Measurements from ENCODE around the gene SLC6A17.

SLC6A17 gene

DNA sequence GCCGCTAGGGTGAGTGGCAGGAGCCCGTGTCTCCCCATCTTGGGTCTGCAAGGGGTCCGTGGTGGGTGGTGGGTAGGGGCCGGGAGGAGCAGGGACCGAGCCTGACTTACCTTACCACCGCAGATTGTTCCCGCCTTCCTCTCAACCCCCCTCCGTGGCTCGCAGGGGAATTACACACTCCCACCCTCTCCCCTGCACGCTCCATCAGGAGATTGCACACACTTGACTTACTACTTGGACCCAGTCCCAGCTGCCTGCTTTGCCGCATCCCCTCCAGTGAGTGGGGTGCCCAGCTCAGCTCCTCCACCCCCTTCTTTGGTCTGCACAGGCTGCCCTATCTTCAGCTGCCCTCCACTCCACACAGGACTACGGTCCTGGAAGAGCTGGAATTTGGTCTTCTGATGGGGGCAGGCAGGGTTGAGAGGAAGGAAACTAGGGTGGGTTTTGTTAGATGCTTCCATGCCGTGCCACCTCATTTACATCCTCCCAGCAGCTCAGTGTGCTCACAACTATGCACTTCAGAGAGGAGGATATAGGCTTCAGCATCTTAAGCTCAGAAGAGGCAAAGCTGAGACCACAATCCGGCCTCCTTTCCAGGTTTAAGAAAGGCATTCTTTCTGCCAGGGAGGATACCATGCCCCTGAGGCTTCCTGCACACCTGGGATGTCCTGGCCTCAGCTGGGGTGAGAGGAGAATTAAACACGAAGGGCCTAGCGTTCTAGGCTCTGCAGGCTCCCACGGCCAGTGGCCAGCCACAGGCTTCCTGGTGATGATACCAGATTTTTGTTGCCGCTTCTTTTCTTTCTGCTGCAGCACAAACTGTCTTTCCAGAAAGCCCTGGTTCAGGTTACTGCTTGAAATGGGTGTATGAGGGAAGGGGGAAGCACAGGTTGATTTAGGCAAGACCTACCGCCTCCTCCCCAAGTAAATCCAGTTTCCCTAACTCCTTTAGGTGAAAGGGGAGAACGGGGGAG, 62.2 kb downstream of the SLC6A17 start:
- DNase-seq (ENCODE audit: extremely low spot score): no peak
- CTCF ChIA-PET: interaction anchor here (1.3 to 7.8 kb wide), 6 partner anchors 10 to 283 kb away, joined by 3 to 352 read pairs (median 8); partner anchors contain the start of gene RBM15
- no peak for TF ChIP-seq CTCF (IDR thresholded peaks at IDR 0.05; ENCODE audit: control extremely low read depth, extremely low read depth, low read depth, missing control alignments)
- POLR2A ChIA-PET: no interaction called here

GRCh38 chr1:110213143-110213540, 62.8 kb downstream of the SLC6A17 start:
- TF ChIP-seq CTCF (IDR thresholded peaks at IDR 0.05; ENCODE audit: control extremely low read depth, extremely low read depth, low read depth, missing control alignments): no peak
- ChIA-PET POLR2A (no interaction called here), CTCF (interaction anchor here (1.3 to 7.8 kb wide), 3 partner anchors 32 to 283 kb away, joined by 3 to 160 read pairs (median 5); no protein-coding TSS in a partner anchor)
- no peak for DNase-seq (ENCODE audit: extremely low spot score)

DNA sequence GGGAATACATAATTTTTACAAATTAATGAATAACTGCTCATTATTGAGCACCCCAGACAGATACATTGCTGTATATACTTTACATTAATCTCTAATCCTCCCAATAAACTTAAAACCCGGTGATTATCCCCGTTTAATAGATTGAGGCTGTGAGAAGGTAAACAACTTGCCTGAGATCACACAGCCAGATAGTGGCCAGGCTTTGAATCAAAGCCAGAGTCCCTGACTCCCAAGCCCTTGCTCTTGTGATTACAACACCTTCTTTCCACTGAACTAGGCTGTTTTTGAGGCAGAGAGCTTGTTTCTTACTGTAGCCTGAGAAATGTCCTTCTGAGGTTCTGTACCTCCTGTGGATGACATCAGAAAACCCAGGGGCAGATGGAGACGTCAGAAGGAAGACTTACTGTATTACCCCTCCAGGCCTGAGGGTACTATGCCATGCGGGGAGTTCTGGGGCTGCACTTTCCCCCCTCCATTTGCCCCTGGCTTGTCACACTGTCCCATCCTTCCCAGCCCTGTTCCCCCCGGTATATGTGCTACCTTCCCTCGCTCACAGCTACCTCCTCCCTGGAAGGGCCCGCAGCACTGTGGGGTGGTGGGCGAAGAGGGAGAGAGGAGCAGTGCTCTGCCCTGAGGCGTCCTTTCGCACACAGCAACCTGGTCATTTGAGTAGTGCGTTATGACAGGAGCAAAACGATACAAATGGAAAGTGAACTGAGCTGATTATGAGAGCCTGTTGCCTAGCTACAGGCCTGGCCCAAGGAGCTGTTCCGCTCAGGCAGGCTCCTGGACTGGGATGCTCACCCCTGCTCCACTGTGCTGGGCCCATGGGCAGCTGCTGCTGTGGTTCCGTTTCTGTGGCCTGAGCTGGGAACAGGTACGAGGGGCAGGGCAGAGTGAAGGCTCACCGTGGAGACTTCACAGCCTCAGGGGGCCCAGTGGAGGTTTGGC, 64.4 kb downstream of the SLC6A17 start:
- POLR2A ChIA-PET: no interaction called here
- CTCF ChIA-PET: interaction anchor here (1.0 to 4.7 kb wide), 9 partner anchors 10 to 281 kb away, joined by 3 to 55 read pairs (median 10); no protein-coding TSS in a partner anchor
- DNase-seq (ENCODE audit: extremely low spot score): no peak
- no peak for TF ChIP-seq CTCF (IDR thresholded peaks at IDR 0.05; ENCODE audit: control extremely low read depth, extremely low read depth, low read depth, missing control alignments)

- TF ChIP-seq CTCF (IDR thresholded peaks at IDR 0.05; ENCODE audit: control extremely low read depth, extremely low read depth, low read depth, missing control alignments): no peak
- ChIA-PET POLR2A (no interaction called here), CTCF (interaction anchor here (0.8 to 4.7 kb wide), 13 partner anchors 8 to 304 kb away, joined by 3 to 55 read pairs (median 6); no protein-coding TSS in a partner anchor)
- no peak for DNase-seq (ENCODE audit: extremely low spot score)
Observed at GRCh38 chr1:110215621-110216515, 65.6 kb downstream of the SLC6A17 start.

- DNase-seq (ENCODE audit: extremely low spot score): no peak
- POLR2A ChIA-PET: no interaction called here
- TF ChIP-seq CTCF (IDR thresholded peaks at IDR 0.05; ENCODE audit: control extremely low read depth, extremely low read depth, low read depth, missing control alignments): no peak
- CTCF ChIA-PET: interaction anchor here (1.3 to 4.7 kb wide), 8 partner anchors 12 to 279 kb away, joined by 4 to 55 read pairs (median 11); no protein-coding TSS in a partner anchor
Observed at GRCh38 chr1:110216844-110217444, 66.7 kb downstream of the SLC6A17 start.

All from GM10248 (cell line).